Caco-2 (cell line): ENCODE results near the gene NLK. TPM values are rescaled to one million over a fixed set of nuclear protein-coding genes. Genes with fewer than 3 reads are reported as not detected.

Experiments used
- BruUV-seq: library from RNA; stranded (reverse); fragments of 400-500 nt; replicated peaks from 2 replicates; lab custom pipeline; 2021; lab: Mats Ljungman, UMichigan
- CTCF ChIA-PET: fragments of 300-600 bp; sonication (Branson Sonifier 250); formaldehyde crosslinking; loops from one replicate; lab custom pipeline; 2022; ENCODE audit warnings: antibody characterized with exemption; lab: Charles Lee
- POLR2A ChIA-PET: fragments of 300-600 bp; sonication (Branson Sonifier 250); formaldehyde crosslinking; loops from one replicate; lab custom pipeline; 2022; ENCODE audit warnings: antibody characterized with exemption; lab: Charles Lee
- DNase-seq, 2 experiments: peaks; one replicate each; pipeline versions ENCODE4 v3.0.0 to v3.0.0-alpha.2; 2020 to 2022
- H3K27me3 ChIP-seq: replicated peaks from 2 replicates; pipeline ENCODE4 v1.6.0; 2011; ENCODE audit warnings: low read length; ENCODE audit not compliant: control insufficient read depth, insufficient read depth
- H3K36me3 ChIP-seq: 2 replicates; pipeline ENCODE4 v1.5.1; 2011; ENCODE audit warnings: low read length; ENCODE audit not compliant: control insufficient read depth, insufficient read depth
- H3K4me1 ChIP-seq: fragments of 250-450 bp; sonication (Bioruptor Pico); 2 replicates; pipeline ENCODE4 v1.5.1; 2020; ENCODE audit warnings: mild to moderate bottlenecking
- H3K4me3 ChIP-seq: 2 replicates; pipeline ENCODE4 v1.5.1; 2011; ENCODE audit warnings: low read depth, mild to moderate bottlenecking, control low read depth, low read length
- H3K9me3 ChIP-seq: fragments of 250-450 bp; sonication (Bioruptor Pico); 2 replicates; pipeline ENCODE4 v1.5.1; 2020; ENCODE audit warnings: mild to moderate bottlenecking, moderate library complexity
- H3K27ac Mint-ChIP-seq: one replicate; pipeline ENCODE4 v1.8.0; 2022; ENCODE audit warnings: mixed read lengths; ENCODE audit not compliant: unreplicated experiment
- H3K27me3 Mint-ChIP-seq: one replicate; pipeline ENCODE4 v1.8.0; 2022; ENCODE audit warnings: mixed read lengths; ENCODE audit not compliant: insufficient read depth, unreplicated experiment
- H3K36me3 Mint-ChIP-seq: one replicate; pipeline ENCODE4 v1.8.0; 2022; ENCODE audit warnings: mild to moderate bottlenecking, mixed read lengths; ENCODE audit not compliant: insufficient read depth, unreplicated experiment
- H3K4me1 Mint-ChIP-seq: one replicate; pipeline ENCODE4 v1.8.0; 2022; ENCODE audit warnings: low read depth, mixed read lengths; ENCODE audit not compliant: unreplicated experiment
- H3K4me3 Mint-ChIP-seq: one replicate; pipeline ENCODE4 v1.8.0; 2022; ENCODE audit warnings: mild to moderate bottlenecking, moderate library complexity, mixed read lengths; ENCODE audit not compliant: unreplicated experiment
- H3K9me3 Mint-ChIP-seq: one replicate; pipeline ENCODE4 v1.8.0; 2022; ENCODE audit warnings: mixed read lengths; ENCODE audit not compliant: unreplicated experiment
- CTCF ChIP-seq, 2 experiments: fragments of 200-600 bp in 1 of 2; IDR thresholded peaks; 1 replicate in 1 of 2; 2 replicates in 1 of 2; pipeline versions ENCODE4 v1.5.1 to v1.8.0; 2011 to 2022; ENCODE audit warnings: antibody characterized with exemption in 1 of 2, control low read depth in 1 of 2, inconsistent platforms in 1 of 2, low read depth in 1 of 2, low read length in 1 of 2, mild to moderate bottlenecking in 1 of 2, moderate library complexity in 1 of 2; ENCODE audit not compliant: insufficient read depth in 1 of 2, severe bottlenecking in 1 of 2, unreplicated experiment in 1 of 2
- intact Hi-C: fragments of 100-400 bp; cut with micrococcal nuclease; formaldehyde crosslinking; loops from one replicate; pipeline ENCODE4 v1.10.0; 2022; ENCODE audit not compliant: unreplicated experiment
- total RNA-seq: library from RNA; stranded (reverse); gene quantifications from 2 replicates; pipeline ENCODE4 v1.2.3, GENCODE V29; 2022

NLK gene
- total RNA-seq, 1 experiment from 2014 or later = 87.3 TPM

GRCh38 chr17:28201315-28201714, 158.8 kb downstream of the NLK start:
- intact Hi-C loops = no loop called here
- POLR2A ChIA-PET = interaction anchor here (0.6 kb wide), 1 partner anchor 118 kb away, joined by 4 read pairs; the partner anchor contains the start of gene TMEM97
- Histone ChIP-seq H3K27me3 (no peaks in the 10 kb centered on the region), H3K4me1 (no peaks in the 10 kb centered on the region), H3K9me3 (no peaks in the 10 kb centered on the region), H3K36me3 (no peaks in the 10 kb centered on the region), H3K4me3 (no peak overlapping the region)
- no TSS peak for BruUV-seq
- Mint-ChIP-seq H3K9me3 (no peaks in the 10 kb centered on the region), H3K36me3 (peaks cover 53% of the 10 kb centered on the region), H3K27ac (no peak overlapping the region), H3K4me3 (no peak overlapping the region), H3K27me3 (no peaks in the 10 kb centered on the region), H3K4me1 (no peaks in the 10 kb centered on the region)
- CTCF ChIA-PET = interaction anchor here (0.6 to 0.7 kb wide), 3 partner anchors 49 to 311 kb away, joined by 3 to 5 read pairs (median 4); no protein-coding TSS in a partner anchor
- TF ChIP-seq CTCF (IDR thresholded peaks at IDR 0.05; ENCODE audit: insufficient read depth in 1 of 2, low read depth in 1 of 2, low read length in 1 of 2, severe bottlenecking in 1 of 2, unreplicated experiment in 1 of 2) = no peak
- DNase-seq = no peak

GRCh38 chr17:28204244-28204643, 161.8 kb downstream of the NLK start:
- H3K9me3 Mint-ChIP-seq = peaks cover 3% of the 10 kb centered on the region
- no peaks in the 10 kb centered on the region for H3K4me1 Mint-ChIP-seq
- no peak overlapping the region for H3K4me3 Mint-ChIP-seq
- H3K27me3 Mint-ChIP-seq = no peaks in the 10 kb centered on the region
- peaks cover 24% of the 10 kb centered on the region for H3K36me3 Mint-ChIP-seq
- Histone ChIP-seq H3K27me3 (no peaks in the 10 kb centered on the region), H3K4me3 (no peak overlapping the region), H3K9me3 (no peaks in the 10 kb centered on the region), H3K4me1 (no peaks in the 10 kb centered on the region), H3K36me3 (peaks cover 2% of the 10 kb centered on the region; the same call in 1 of the 2 replicates)
- ChIA-PET CTCF (interaction anchor here (0.5 kb wide), 1 partner anchor 109 kb away, joined by 3 read pairs; no protein-coding TSS in a partner anchor), POLR2A (interaction anchor here (0.6 kb wide), 1 partner anchor 163 kb away, joined by 3 read pairs; no protein-coding TSS in a partner anchor)
- no peak overlapping the region for H3K27ac Mint-ChIP-seq
- no peak for TF ChIP-seq CTCF (IDR thresholded peaks at IDR 0.05; ENCODE audit: insufficient read depth in 1 of 2, low read depth in 1 of 2, low read length in 1 of 2, severe bottlenecking in 1 of 2, unreplicated experiment in 1 of 2)
- intact Hi-C loops = no loop called here
- no TSS peak for BruUV-seq
- no peak for DNase-seq

- POLR2A ChIA-PET = interaction anchor here (0.6 kb wide), 1 partner anchor 164 kb away, joined by 3 read pairs; no protein-coding TSS in a partner anchor
- DNase-seq = no peak
- TSS peak; percentile 6 for BruUV-seq
Observed at GRCh38 chr17:28204751-28205150, 162.3 kb downstream of the NLK start.

More at GRCh38 chr17:28204751-28205150, 162.3 kb downstream of the NLK start:
- Histone ChIP-seq H3K27me3 (no peaks in the 10 kb centered on the region), H3K36me3 (peaks cover 2% of the 10 kb centered on the region; the same call in 1 of the 2 replicates), H3K4me3 (no peak overlapping the region), H3K4me1 (no peaks in the 10 kb centered on the region), H3K9me3 (no peaks in the 10 kb centered on the region)
- CTCF ChIA-PET = interaction anchor here (0.5 kb wide), 1 partner anchor 109 kb away, joined by 3 read pairs; no protein-coding TSS in a partner anchor
- H3K4me1 Mint-ChIP-seq = no peaks in the 10 kb centered on the region
- H3K9me3 Mint-ChIP-seq = peaks cover 8% of the 10 kb centered on the region
- no peak overlapping the region for H3K4me3 Mint-ChIP-seq
- no peak for TF ChIP-seq CTCF (IDR thresholded peaks at IDR 0.05; ENCODE audit: insufficient read depth in 1 of 2, low read depth in 1 of 2, low read length in 1 of 2, severe bottlenecking in 1 of 2, unreplicated experiment in 1 of 2)
- H3K36me3 Mint-ChIP-seq = peaks cover 18% of the 10 kb centered on the region
- H3K27ac Mint-ChIP-seq = no peak overlapping the region
- no peaks in the 10 kb centered on the region for H3K27me3 Mint-ChIP-seq
- intact Hi-C loops = no loop called here
